Activated CD4-positive, alpha-beta T cell treated with anti-CD3 and anti-CD28 coated beads, Interleukin-2, amount 50 U/mL, for 24 hours (primary cell): ENCODE data around the gene ZCWPW1.

Source experiments
- DNase-seq, 2 donors: peaks; one replicate each; pipeline ENCODE4 v3.0.0-alpha.2; 2020; ENCODE audit warnings: low read depth in 1 of 2, low spot score in 1 of 2

The ZCWPW1 gene

DNA sequence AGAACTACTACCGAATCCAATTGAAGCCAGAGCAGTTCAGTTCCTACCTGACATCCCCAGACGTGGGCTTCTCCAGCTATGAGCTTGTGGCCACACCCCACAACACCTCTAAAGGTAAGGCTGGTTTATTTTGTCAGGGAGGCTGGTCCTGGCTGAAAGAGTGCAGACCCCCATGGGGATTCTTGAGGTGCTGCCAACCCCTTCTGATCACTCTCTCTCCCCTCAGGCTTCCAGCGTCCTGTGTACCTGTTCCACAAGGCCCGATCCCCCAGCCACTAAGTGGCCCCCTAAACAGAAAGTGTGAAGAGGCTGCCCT is 4.7 kb upstream of the ZCWPW1 start:
- DNase-seq, result no peak

- DNase-seq, result no peak
These were observed 4.2 kb upstream of the ZCWPW1 start for GRCh38 chr7:100432621-100433275.

- DNase-seq, result no peak
These were observed 3.5 kb upstream of the ZCWPW1 start for GRCh38 chr7:100432053-100432452.

GRCh38 chr7:100431286-100431735 is 2.8 kb upstream of the ZCWPW1 start:
- DNase-seq, result no peak

- no peak for DNase-seq
These were observed 2.2 kb upstream of the ZCWPW1 start for GRCh38 chr7:100430493-100431285.

GRCh38 chr7:100429637-100430492 is 1.4 kb upstream of the ZCWPW1 start, which contains the start of gene MEPCE:
Gene MEPCE, plus strand, starts transcription at chr7:100429831. Its CDS starts 188 bp downstream, at chr7:100430019.
- peak; percentile 95 to 98 for DNase-seq

GRCh38 chr7:100428967-100429636 is 599 bp upstream of the ZCWPW1 start:
- DNase-seq, result peak; percentile 100

GRCh38 chr7:100427762-100428198 is 723 bp downstream of the ZCWPW1 start:
- no peak for DNase-seq

DNA sequence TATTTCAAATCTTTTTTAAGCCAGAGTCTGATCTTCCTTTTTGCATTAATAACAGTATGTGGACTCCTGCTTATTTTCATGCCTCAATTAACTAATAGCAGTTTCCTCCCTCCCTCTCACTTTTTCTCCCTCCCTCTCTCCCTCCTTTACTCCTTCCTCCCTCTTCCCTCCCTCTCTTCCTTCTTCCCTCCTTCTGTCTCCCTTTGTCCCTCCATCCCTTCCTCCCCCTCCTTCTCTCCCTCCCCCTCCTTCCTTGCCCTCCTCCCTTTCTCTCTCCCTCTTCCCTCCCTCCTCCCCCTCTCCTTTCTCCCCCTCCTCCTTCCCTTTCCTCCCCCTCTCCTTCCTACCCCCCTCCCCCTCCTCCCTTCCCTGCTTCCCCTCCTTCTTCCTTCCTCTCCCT is 2.0 kb downstream of the ZCWPW1 start:
- no peak for DNase-seq

DNA sequence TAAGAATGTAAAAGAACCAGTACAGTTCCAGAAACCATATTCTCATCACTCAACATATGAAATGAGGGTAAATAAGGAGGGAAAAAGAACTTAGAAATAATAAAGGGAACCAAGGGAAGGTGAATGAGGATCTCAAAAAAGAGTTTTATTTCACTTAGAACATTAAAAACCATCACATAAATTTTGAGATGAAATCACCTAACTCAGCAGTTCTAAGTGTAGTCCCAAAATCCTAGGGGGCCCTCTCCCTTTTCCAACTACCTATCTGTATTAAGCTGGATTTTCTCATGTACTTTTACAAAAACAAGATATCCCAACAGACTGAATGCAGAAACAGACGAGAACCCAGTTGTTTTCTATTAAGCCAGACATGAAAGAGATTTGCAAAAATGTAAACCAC is 3.2 kb downstream of the ZCWPW1 start:
- no peak for DNase-seq

DNA sequence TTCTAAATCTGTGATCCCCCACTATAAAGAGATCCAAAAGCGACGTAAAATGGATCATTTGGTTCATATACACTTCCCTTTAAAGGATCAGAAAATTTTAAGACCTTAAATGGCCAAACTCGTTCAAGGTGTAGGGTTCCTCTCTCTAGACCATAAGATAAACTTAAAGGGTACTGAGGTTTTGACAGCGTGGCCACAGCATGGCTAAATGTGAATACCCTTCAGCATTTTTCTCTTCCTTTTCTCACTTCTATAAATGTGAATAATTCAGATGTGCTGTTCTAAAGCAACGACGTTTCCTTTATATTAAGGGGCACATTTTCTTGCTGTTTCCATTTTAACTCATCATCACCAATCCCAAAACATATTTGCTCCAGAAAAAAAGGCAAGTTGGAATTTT is 5.2 kb downstream of the ZCWPW1 start:
- no peak for DNase-seq

GRCh38 chr7:100419660-100420226 is 8.8 kb downstream of the ZCWPW1 start:
- DNase-seq, result no peak

GRCh38 chr7:100418930-100419659 is 9.4 kb downstream of the ZCWPW1 start:
- DNase-seq, result no peak

DNA sequence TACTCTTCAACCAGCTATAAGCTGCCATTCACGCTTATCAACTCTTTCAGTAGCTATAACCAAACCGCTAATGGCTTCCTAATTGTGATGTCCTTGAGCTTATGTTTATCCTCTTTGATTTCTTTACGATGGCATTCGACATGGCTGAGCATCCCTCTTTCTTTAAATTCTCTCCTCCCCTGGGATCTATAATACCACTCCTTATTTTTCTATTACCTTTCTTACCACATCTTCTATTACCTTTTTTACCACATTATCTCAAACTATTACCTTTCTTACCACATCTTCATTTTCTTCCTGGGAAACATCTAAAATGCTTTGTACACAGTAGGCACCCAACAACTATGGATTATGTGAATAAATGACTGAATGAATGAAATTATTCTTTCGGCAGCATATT is 13.1 kb downstream of the ZCWPW1 start:
- DNase-seq, result no peak

- no peak for DNase-seq
These were observed 14.6 kb downstream of the ZCWPW1 start for GRCh38 chr7:100413889-100414288.

GRCh38 chr7:100413346-100413745 is 15.2 kb downstream of the ZCWPW1 start:
- DNase-seq, result no peak

DNA sequence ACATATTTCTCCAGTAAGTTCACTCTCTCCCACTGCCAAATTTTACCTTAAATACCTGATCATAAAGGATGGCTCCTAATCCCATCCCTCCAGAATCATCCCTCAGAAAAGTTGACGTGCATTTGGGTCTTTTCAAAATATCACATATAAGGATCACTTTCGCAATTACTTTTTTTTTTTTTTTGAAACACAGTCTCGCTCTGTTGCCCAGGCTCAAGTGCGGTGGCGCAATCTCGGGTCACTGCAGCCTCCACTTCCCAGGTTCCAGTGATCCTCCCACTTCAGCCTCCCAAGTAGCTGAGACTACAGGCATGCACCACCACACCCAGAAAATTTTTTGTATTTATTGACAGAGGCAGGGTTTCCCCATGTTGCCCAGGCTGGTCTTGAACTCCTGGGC is 17.4 kb downstream of the ZCWPW1 start:
- DNase-seq, result no peak

DNA sequence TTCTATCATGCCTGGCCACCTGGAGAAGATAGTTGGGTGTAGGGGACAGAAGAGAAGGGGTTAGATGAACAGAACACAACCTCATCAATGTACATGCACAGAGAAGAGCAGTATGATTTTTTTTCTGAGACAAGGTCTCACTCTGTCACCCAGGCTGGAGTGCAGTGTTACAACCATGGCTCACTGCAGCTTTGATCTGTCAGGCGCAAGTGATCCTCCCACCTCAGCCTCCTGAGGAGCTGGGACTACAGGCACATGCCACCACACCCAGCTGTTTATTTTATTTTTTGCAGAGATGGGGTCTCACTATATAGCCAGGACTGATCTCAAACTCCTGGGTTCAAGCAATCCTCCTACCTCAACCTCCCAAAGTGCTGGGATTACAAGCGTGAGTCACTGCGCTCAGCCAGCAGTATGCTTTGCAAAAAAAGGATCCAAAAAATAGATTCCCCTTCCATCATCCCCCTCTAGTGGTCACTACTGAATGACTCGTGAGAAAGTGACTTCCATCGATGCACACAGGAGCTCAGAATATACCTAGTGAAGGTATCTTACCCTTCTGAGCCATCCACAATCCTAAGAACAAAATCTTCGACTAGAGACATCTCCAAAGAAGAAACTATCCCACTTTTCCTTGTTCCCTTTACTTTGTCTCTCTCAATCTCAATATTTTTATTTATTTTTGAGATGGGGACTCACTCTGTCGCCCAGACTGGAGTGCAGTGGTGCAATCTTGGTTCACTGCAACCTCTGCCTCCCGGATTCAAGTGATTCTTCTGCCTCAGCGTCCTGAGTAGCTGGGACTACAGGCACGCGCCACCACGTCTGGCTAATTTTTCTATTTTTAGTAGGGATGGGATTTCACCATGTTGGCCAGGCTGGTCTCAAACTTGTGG is 21.0 kb downstream of the ZCWPW1 start:
- DNase-seq, result peak in 1 of 2 donors; percentile 66

DNA sequence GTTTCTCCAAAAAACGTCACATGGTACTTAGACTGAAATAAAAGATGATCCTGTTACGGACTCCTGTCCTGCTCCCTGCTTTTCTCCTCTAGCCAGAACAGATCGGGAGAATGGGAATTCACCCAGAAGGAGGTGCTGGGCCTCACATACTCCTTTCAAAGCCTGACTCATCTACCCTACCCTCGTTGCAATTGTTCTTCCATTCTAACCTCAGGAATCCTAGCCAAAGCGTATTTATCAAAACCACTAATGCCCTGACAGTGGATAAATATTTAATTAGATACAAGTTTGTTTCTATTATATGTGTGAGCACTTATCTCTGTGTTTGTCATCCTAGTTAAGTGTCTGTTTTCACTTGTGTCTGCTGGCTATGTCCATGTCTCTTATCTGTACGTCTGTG is 21.7 kb downstream of the ZCWPW1 start:
- DNase-seq, result no peak
